Measurements from ENCODE around the gene GOLIM4. TPM values are rescaled to one million over a fixed set of nuclear protein-coding genes. Genes with fewer than 3 reads are reported as not detected.
A peak's percentile ranks its signal among the peaks of the same experiment; 100 is the strongest.

Gene GOLIM4
- total RNA-seq, 1 experiment from 2014 or later = 35.4 TPM

- BruUV-seq (replicated peaks) = no TSS peak
- TF ChIP-seq TCF7L2 (IDR thresholded peaks at IDR 0.05; ENCODE audit: low read depth, low read length) (no peak), REST (IDR thresholded peaks at IDR 0.05; ENCODE audit: insufficient read depth in 1 of 2, low read depth in 2 of 2, low read length in 1 of 2) (no peak), SIN3A (IDR thresholded peaks at IDR 0.05; ENCODE audit: borderline replicate concordance, insufficient read depth, low read depth, low read length) (no peak)
- ATAC-seq = no peak
- no peak for DNase-seq (ENCODE audit: low read depth, low spot score)
- in situ Hi-C loops (cut with HindIII; ENCODE audit: low pct_unique_long_range_greater_than_20kb, low sequenced_read_pairs) (no loop called here), intact Hi-C loops (cut with micrococcal nuclease; ENCODE audit: unreplicated experiment) (loop anchor here (1.0 to 10.0 kb wide), 4 partner anchors 47 to 803 kb away; partner anchors contain the start of genes GOLIM4, PDCD10 and SERPINI1)
- Histone ChIP-seq H3K27ac (ENCODE audit: low read length) (no peak overlapping the region), H3K4me3 (ENCODE audit: low read depth in 2 of 2, low read length in 2 of 2) (no peak overlapping the region), H3K4me1 (ENCODE audit: control insufficient read depth, insufficient read depth, low read length) (no peaks in the 10 kb centered on the region), H3K9me3 (ENCODE audit: control insufficient read depth, insufficient read depth, low read depth, low read length) (no peaks in the 10 kb centered on the region), H3K36me3 (ENCODE audit: control insufficient read depth, insufficient read depth, low read length) (peaks cover 2% of the 10 kb centered on the region; the same call in 1 of the 2 replicates), H3K27me3 (ENCODE audit: control insufficient read depth, insufficient read depth, low read length) (no peaks in the 10 kb centered on the region)
- CTCF ChIA-PET = interaction anchor here (0.7 to 1.0 kb wide), 3 partner anchors 26 to 119 kb away, joined by 9 to 13 read pairs (median 10); partner anchors contain the start of gene GOLIM4
- POLR2A ChIA-PET = interaction anchor here (0.6 kb wide), 1 partner anchor 119 kb away, joined by 8 read pairs; no protein-coding TSS in a partner anchor
Observed at GRCh38 chr3:168047936-168048335, 47.8 kb downstream of the GOLIM4 start.

- Histone ChIP-seq H3K4me3 (ENCODE audit: low read depth in 2 of 2, low read length in 2 of 2) (no peak overlapping the region), H3K4me1 (ENCODE audit: control insufficient read depth, insufficient read depth, low read length) (no peaks in the 10 kb centered on the region), H3K27ac (ENCODE audit: low read length) (no peak overlapping the region), H3K9me3 (ENCODE audit: control insufficient read depth, insufficient read depth, low read depth, low read length) (no peaks in the 10 kb centered on the region), H3K36me3 (ENCODE audit: control insufficient read depth, insufficient read depth, low read length) (peaks cover 2% of the 10 kb centered on the region; the same call in 1 of the 2 replicates), H3K27me3 (ENCODE audit: control insufficient read depth, insufficient read depth, low read length) (no peaks in the 10 kb centered on the region)
- intact Hi-C loops (cut with micrococcal nuclease; ENCODE audit: unreplicated experiment) (loop anchor here (1.0 to 10.0 kb wide), 3 partner anchors 48 to 312 kb away; partner anchors contain the start of genes GOLIM4, PDCD10 and SERPINI1), in situ Hi-C loops (cut with HindIII; ENCODE audit: low pct_unique_long_range_greater_than_20kb, low sequenced_read_pairs) (no loop called here)
- DNase-seq (ENCODE audit: low read depth, low spot score) = peak; percentile 61
- ChIA-PET POLR2A (no interaction called here), CTCF (interaction anchor here (1.0 kb wide), 2 partner anchors 48 to 119 kb away, joined by 9 to 13 read pairs; partner anchors contain the start of gene GOLIM4)
- ATAC-seq = peak; percentile 91
- TF ChIP-seq CTCF (IDR thresholded peaks at IDR 0.05) (peak; percentile 86; the same call in 1 of the 2 replicates), SIN3A (IDR thresholded peaks at IDR 0.05; ENCODE audit: borderline replicate concordance, insufficient read depth, low read depth, low read length) (no peak)
- BruUV-seq (replicated peaks) = no TSS peak
Observed at GRCh38 chr3:168047190-168047795, 48.4 kb downstream of the GOLIM4 start.

GRCh38 chr3:168044049-168044448 lies 51.7 kb downstream of the GOLIM4 start:
- intact Hi-C loops (cut with micrococcal nuclease; ENCODE audit: unreplicated experiment) = loop anchor here (5.0 to 10.0 kb wide), 2 partner anchors 117 to 309 kb away; partner anchors contain the start of genes PDCD10 and SERPINI1
- no peak for TF ChIP-seq TCF7L2 (IDR thresholded peaks at IDR 0.05; ENCODE audit: low read depth, low read length)
- TF ChIP-seq SIN3A (IDR thresholded peaks at IDR 0.05; ENCODE audit: borderline replicate concordance, insufficient read depth, low read depth, low read length) = no peak
- no peak for TF ChIP-seq CTCF (IDR thresholded peaks at IDR 0.05)
- TF ChIP-seq REST (IDR thresholded peaks at IDR 0.05; ENCODE audit: insufficient read depth in 1 of 2, low read depth in 2 of 2, low read length in 1 of 2) = no peak
- no peak for TF ChIP-seq POLR2AphosphoS5 (IDR thresholded peaks at IDR 0.05; ENCODE audit: low read depth, low read length)
- no peaks in the 10 kb centered on the region for H3K27me3 ChIP-seq (ENCODE audit: control insufficient read depth, insufficient read depth, low read length)
- ATAC-seq = no peak
- no peak overlapping the region for H3K4me3 ChIP-seq (ENCODE audit: low read depth in 2 of 2, low read length in 2 of 2)
- in situ Hi-C loops (cut with HindIII; ENCODE audit: low pct_unique_long_range_greater_than_20kb, low sequenced_read_pairs) = no loop called here
- ChIA-PET CTCF (no interaction called here), POLR2A (no interaction called here)
- H3K27ac ChIP-seq (ENCODE audit: low read length) = no peak overlapping the region
- H3K9me3 ChIP-seq (ENCODE audit: control insufficient read depth, insufficient read depth, low read depth, low read length) = no peaks in the 10 kb centered on the region
- no peaks in the 10 kb centered on the region for H3K4me1 ChIP-seq (ENCODE audit: control insufficient read depth, insufficient read depth, low read length)
- BruUV-seq (replicated peaks) = no TSS peak
- peaks cover 2% of the 10 kb centered on the region; the same call in 1 of the 2 replicates for H3K36me3 ChIP-seq (ENCODE audit: control insufficient read depth, insufficient read depth, low read length)
- no peak for DNase-seq (ENCODE audit: low read depth, low spot score)

All from Panc1 (cell line).